ENCODE results near the gene MIAT.
"Not testable (repeated sequence)": the region's sequence is repeated elsewhere in the genome, so short reads cannot be mapped to it uniquely, and the experiment has no call there.

The MIAT gene

GRCh38 chr22:26656891-26657851 is at the start of gene MIAT:
TSS of gene MIAT (plus strand) at chr22:26657588.
- DNase-seq: peak; percentile 65

DNA sequence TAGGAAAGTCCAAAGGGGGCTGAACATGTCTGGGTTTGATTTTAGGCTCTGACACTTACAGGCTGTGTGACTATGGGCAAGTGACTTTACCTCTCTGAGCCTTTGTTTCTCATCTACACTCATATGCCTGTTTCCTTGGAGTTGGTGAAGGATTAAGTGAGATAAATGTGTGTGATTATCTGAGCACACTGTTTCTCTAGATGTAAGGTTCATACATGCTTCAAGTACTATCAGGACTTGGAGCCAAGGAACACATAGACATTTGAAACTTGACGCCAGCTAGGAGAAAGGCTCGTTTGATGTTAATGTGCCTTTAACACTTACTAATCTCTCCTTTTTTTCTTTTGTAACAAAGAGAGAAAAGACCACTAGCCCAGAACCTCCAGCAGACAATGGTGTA is 49.3 kb upstream of the MIAT start:
- no peak for DNase-seq

GRCh38 chr22:26609287-26609686 is 48.1 kb upstream of the MIAT start:
- no peak for DNase-seq

GRCh38 chr22:26610072-26610958 is 47.1 kb upstream of the MIAT start:
- DNase-seq: peak; percentile 8

- no peak for DNase-seq
Measured at GRCh38 chr22:26610996-26611395, 46.4 kb upstream of the MIAT start.

DNA sequence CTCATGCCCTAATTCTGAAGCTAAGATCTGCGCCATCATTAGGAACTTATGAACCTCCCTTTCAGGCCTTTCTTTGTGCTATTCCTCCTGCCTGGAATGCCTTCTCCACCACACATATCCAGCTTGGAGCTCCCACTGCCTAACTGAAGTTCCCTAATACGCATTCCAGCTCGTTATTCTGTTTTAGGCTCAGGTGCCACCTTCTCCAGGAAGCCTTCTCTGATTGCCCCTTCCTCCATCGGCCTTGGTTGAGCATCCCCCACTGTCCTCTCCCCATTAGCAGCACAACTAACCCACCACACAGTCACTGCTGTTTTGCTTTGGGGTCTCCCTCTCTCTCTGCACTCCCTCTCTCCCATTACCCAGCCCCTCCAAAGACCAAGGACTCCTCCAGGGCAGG is 44.7 kb upstream of the MIAT start:
- no peak for DNase-seq

- DNase-seq: not testable (repeated sequence)
Measured at GRCh38 chr22:26613753-26614152, 43.6 kb upstream of the MIAT start.

- no peak for DNase-seq
Measured at GRCh38 chr22:26614322-26614721, 43.1 kb upstream of the MIAT start.

DNA sequence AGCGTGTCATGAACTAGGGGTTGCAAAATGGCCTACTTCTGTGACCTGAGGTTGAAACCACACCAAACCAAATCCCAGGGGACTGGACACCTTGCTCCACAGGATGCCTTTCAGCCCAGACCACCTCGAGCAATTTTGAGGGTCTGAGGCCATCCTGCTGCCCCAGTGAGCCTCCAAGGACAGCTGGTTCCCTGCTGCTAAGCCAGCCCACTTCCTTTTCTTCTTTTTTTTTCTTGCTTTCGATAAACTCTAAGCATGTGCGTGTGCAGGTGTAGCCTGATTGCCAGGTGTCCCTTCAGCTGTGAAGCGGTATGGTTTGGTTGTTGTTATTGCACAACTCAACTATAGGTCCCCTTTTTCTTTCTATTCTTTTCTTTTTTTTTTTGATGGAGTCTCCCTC is 42.2 kb upstream of the MIAT start:
- DNase-seq: no peak

DNA sequence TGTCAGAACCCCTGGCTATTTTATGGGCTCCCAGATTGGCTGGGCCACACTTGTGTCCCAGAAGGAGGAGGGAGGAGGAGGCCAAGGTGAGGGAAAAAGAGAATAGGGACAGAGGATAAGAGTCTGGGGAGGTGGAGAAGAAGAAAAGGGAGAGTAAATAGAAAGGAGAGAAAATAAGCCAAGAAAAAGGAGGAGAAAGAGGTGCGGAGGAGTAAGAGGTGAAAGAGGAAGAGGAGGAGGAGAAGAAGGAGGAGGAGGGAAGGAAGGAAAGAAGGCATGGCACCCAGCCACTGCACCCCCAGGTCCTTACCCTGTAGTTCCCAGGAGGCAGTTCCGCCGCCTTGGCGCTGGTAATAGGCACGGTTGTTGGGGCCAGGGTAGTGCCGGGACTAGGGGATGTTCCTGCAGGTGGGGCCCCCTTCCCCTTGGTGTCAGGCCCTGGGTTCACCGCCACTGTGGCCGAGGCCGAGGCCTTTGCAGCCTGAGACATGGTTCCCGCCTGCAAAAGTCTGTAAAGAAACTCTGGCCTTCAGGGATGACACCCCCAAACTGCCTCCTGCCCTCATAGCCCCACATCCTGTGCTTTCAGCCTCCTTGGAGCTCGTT is 41.5 kb upstream of the MIAT start:
- no peak for DNase-seq

DNA sequence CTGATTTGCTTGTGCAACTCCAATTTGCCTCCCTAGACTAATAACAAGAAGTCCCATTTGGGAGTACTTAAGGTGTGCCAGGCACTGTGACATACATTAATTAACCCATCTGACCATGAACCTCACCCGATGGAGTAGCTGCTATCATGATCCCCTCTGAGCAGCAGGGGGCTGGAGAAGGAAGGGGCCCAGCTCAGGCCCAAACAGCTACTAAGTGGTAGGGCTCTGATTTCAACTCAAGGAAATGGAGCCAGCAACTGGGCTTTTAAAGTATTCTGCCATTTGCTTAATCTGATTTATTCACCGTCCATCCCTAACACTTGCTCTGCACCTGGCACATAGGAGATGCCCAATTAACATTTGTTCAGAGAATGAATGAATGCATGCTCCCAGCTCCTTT is 40.7 kb upstream of the MIAT start:
- no peak for DNase-seq

GRCh38 chr22:26617271-26618199 is 39.9 kb upstream of the MIAT start, which contains the start of gene CRYBB1:
TSS of gene CRYBB1 (minus strand) at chr22:26618027. CDS start at chr22:26616319, 1,708 bp downstream.
- DNase-seq: no peak

- no peak for DNase-seq
Measured at GRCh38 chr22:26618455-26618854, 38.9 kb upstream of the MIAT start.

DNA sequence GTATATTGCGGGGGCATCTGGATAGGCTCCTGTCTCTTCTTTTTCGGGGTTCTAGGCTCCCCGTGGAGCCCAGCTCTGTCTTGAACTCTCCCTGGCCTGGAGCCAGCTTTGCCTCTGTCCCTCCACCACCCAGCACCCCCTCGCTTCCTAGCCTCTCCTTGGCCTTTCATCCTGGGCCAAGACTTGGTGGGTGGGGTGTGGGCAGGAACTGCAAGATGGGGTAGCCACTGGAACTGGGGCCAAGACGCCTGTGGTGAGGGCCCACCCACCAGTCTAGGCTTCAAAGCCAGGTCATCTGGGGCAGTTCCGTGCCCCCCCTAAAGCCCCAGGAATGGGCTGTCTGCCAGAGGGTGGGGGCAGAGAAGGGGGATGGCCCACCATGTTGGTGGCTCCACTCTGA is 37.9 kb upstream of the MIAT start:
- no peak for DNase-seq

DNA sequence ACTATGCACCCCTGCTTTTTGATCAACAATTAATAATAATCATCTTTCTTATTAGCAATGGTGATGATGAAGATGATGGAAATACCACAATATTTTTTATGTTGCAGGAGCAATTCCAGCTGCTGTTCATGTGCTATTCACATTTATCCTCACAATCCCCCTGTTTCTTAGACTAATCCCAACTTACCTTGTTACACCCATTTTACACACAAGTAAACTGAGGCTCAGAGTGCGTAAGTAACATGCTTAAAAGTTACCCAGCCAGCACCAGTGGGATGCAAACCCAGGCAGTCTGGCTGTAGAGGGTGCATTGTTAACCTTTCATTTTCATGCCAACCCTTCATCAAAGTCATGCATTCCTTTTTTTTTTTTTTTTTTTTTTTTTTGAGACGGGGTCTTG is 37.2 kb upstream of the MIAT start:
- no peak for DNase-seq

- no peak for DNase-seq
Measured at GRCh38 chr22:26621663-26622062, 35.7 kb upstream of the MIAT start, which contains the start of gene CRYBA4. TSS of gene CRYBA4 (plus strand) at chr22:26621963. CDS start at chr22:26622597, 634 bp downstream.

- no peak for DNase-seq
Measured at GRCh38 chr22:26623984-26624383, 33.4 kb upstream of the MIAT start.

DNA sequence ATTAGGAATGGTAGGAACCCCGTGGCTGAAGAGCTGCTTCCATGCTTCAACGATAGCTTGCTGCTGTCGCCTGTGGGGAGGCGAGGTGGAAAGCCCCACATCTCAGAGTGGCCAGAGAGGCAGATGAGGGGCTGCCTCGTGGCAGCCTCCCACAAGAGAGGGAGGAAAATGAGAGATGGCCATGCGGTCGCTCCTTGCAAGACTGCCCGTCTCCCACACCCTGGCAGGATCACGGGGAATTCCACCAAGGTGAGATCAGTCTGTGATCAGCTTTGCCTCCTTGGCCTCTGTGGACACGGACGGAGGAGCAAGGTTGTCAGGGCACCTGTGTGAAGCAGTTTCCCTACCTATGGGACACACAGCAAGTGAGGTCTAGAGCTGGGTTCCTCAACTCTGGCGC is 32.6 kb upstream of the MIAT start:
- DNase-seq: no peak

DNA sequence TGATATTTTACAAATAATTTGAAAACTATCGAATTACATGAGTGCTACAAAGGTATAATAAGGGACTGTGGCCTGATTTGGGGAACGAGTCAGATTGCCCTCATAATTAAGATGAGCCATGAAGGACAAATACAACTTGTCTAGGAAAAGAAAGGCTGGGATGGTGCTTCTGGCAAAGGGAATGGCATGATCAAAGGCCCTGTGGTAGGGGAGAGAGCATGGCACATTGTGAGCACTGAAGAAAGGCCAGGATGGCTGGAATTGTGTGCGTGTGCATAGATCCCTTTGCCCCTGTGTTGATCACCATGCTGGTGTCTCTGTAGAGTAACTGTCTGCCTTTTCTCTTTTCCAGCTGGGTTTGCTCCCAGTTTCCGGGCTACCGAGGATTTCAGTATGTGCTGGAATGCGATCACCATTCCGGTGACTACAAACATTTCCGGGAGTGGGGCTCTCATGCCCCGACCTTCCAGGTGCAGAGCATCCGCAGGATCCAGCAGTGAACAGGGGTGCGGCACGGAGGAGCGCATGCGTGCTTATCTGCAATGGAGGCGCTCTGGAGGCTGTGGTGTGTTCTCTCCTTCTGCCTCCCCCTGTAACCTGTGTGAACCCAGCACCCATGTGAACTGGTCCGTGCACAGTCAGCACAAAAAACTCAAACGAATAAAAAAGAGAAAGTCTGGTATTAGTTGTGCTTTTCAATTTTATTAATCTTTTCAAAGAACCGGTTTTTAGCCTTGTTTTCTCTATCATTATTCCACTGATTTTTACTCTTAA is 27.2 kb upstream of the MIAT start:
- DNase-seq: no peak

DNA sequence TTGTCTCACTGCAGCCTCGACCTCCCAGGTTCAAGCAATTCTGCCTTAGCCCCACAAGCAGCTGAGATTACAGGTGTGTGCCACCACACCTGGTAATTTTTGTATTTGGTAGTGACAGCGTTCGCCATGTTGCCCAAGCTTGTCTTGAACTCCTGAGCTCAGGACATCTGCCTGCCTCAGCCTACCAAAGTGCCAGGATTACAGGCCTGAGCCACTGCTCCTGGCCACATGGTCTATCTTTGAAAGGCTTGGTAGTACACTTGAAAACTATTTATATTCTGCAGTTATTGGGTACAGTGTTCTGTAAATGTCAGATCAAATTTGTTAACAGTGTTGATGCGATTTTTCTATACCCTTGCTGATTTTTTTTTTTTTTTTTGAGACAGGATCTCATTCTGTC is 26.1 kb upstream of the MIAT start:
- no peak for DNase-seq

All from activated CD4-positive, alpha-beta T cell treated with anti-CD3 and anti-CD28 coated beads, Interleukin-2, amount 50 U/mL, for 1 hour (primary cell).